ENCODE measurements around the gene TGM1.

- TF ChIP-seq POLR2A (IDR thresholded peaks at IDR 0.05) (no peak), CTCF (IDR thresholded peaks at IDR 0.05) (no peak)
Observed at GRCh38 chr14:24269910-24270536, 7.0 kb upstream of the TGM1 start.
